WTC11 (cell line): Measurements from ENCODE around the gene RNF212. TPM values are rescaled to one million over a fixed set of nuclear protein-coding genes. Genes with fewer than 3 reads are reported as not detected.

ENCODE experiments used
- ATAC-seq: fragments of 200-7000 bp; cut with Tn5 transposase; 2 replicates; pipeline ENCODE4 v1.10.0; 2021; ENCODE audit warnings: mild to moderate bottlenecking, moderate library complexity
- CTCF ChIA-PET: fragments of 300-600 bp; sonication (Branson Sonifier 250); formaldehyde crosslinking; loops from one replicate; lab custom pipeline; 2021; ENCODE audit warnings: antibody characterized with exemption; lab: Charles Lee
- POLR2A ChIA-PET: fragments of 350-600 bp; sonication (Branson Sonifier 250); formaldehyde crosslinking; loops from one replicate; lab custom pipeline; 2021; ENCODE audit warnings: antibody characterized with exemption; lab: Charles Lee
- DNase-seq: peaks from one replicate; pipeline ENCODE4 v3.0.0; 2021; ENCODE audit warnings: low spot score
- H3K27ac Mint-ChIP-seq: 2 replicates; pipeline ENCODE4 v1.8.0; 2021; ENCODE audit warnings: mixed read lengths
- H3K27me3 Mint-ChIP-seq: 2 replicates; pipeline ENCODE4 v1.8.0; 2021; ENCODE audit warnings: low read depth, mild to moderate bottlenecking, moderate library complexity, mixed read lengths
- H3K36me3 Mint-ChIP-seq: 2 replicates; pipeline ENCODE4 v1.8.0; 2021; ENCODE audit warnings: mixed read lengths
- H3K4me1 Mint-ChIP-seq: 2 replicates; pipeline ENCODE4 v1.8.0; 2022; ENCODE audit warnings: mixed read lengths
- H3K4me3 Mint-ChIP-seq: 2 replicates; pipeline ENCODE4 v1.8.0; 2021; ENCODE audit warnings: mild to moderate bottlenecking, moderate library complexity, mixed read lengths
- H3K9me3 Mint-ChIP-seq: 2 replicates; pipeline ENCODE4 v1.8.0; 2021; ENCODE audit warnings: mixed read lengths
- GRHL2 ChIP-seq: fragments of 250-450 bp; sonication (Bioruptor Pico); IDR thresholded peaks from 2 replicates; pipeline ENCODE4 v1.8.0; 2022; ENCODE audit warnings: mild to moderate bottlenecking, moderate library complexity; ENCODE audit not compliant: insufficient replicate concordance, severe bottlenecking
- KAT7 ChIP-seq: sonication (generic); formaldehyde crosslinking; IDR thresholded peaks from 2 replicates; pipeline ENCODE4 v1.8.1; 2023; ENCODE audit warnings: missing genetic modification reagents, mild to moderate bottlenecking, borderline replicate concordance
- NFE2L1 ChIP-seq: sonication (generic); formaldehyde crosslinking; IDR thresholded peaks from 2 replicates; pipeline ENCODE4 v1.8.1; 2023; ENCODE audit warnings: missing genetic modification reagents
- NR2C2 ChIP-seq: sonication (generic); formaldehyde crosslinking; IDR thresholded peaks from 2 replicates; pipeline ENCODE4 v1.8.0; 2022; ENCODE audit warnings: mild to moderate bottlenecking, missing genetic modification reagents
- PRRX2 ChIP-seq: fragments of 250-450 bp; sonication (Bioruptor Pico); IDR thresholded peaks from 2 replicates; pipeline ENCODE4 v1.8.0; 2021; ENCODE audit warnings: mild to moderate bottlenecking
- SMAD4 ChIP-seq: sonication (generic); formaldehyde crosslinking; IDR thresholded peaks from 2 replicates; pipeline ENCODE4 v1.8.0; 2022; ENCODE audit warnings: mild to moderate bottlenecking, missing genetic modification reagents
- TP53 ChIP-seq: sonication (generic); formaldehyde crosslinking; IDR thresholded peaks from 2 replicates; pipeline ENCODE4 v1.8.1; 2023; ENCODE audit warnings: mild to moderate bottlenecking, missing genetic modification reagents
- total RNA-seq: library from RNA; stranded (reverse); gene quantifications from 3 replicates; pipeline ENCODE4 v1.2.3, GENCODE V29; 2021
- TF ChIP-seq, protein P1 (sequence below): sonication (generic); formaldehyde crosslinking; conservative IDR thresholded peaks from 2 replicates; pipeline ENCODE4 v1.8.1; 2022; ENCODE audit warnings: mild to moderate bottlenecking, missing genetic modification reagents
- TF ChIP-seq, protein P2 (sequence below): sonication (generic); formaldehyde crosslinking; IDR thresholded peaks from 2 replicates; pipeline ENCODE4 v1.8.0; 2022; ENCODE audit warnings: missing genetic modification reagents
- TF ChIP-seq, protein P3 (sequence below): sonication (generic); formaldehyde crosslinking; IDR thresholded peaks from 2 replicates; pipeline ENCODE4 v1.8.0; 2023; ENCODE audit warnings: missing genetic modification reagents
- TF ChIP-seq, protein P4 (sequence below): sonication (generic); formaldehyde crosslinking; IDR thresholded peaks from 2 replicates; pipeline ENCODE4 v1.8.1; 2023; ENCODE audit warnings: mild to moderate bottlenecking, missing genetic modification reagents, moderate library complexity
- TF ChIP-seq, protein P5 (sequence below): sonication (generic); formaldehyde crosslinking; IDR thresholded peaks from 2 replicates; pipeline ENCODE4 v1.8.1; 2023; ENCODE audit warnings: mild to moderate bottlenecking, missing genetic modification reagents
- TF ChIP-seq, protein P6 (sequence below): fragments of 250-450 bp; sonication (Bioruptor Pico); IDR thresholded peaks from 2 replicates; pipeline ENCODE4 v2.1.2; 2022; ENCODE audit warnings: mild to moderate bottlenecking, moderate library complexity

Gene RNF212
- total RNA-seq, 1 experiment from 2014 or later = 1.0 TPM

DNA sequence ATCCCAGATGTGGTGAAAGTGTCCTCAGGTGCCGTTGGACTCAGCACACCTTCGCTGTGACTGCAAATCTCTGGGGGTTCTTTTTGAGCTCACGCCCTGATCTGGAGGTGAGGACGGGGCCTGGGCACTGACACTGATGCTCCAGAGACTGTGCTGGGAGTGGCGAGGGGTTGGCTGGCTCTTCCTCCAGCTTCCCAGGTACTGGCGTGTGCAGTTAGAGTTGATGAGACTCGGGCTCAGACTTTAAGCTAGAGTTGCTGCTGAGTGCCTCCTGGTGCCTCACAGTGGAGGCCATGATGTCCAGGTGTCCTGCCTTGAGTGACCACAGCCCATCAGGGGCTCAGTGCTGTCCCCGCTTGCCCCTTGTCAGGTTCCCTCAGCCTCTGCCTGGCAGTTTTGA is 42.7 kb upstream of the RNF212 start:
- Mint-ChIP-seq H3K4me1 (no peaks in the 10 kb centered on the region), H3K9me3 (peaks cover 21% of the 10 kb centered on the region), H3K27ac (no peak overlapping the region), H3K4me3 (no peak overlapping the region), H3K36me3 (peaks cover 6% of the 10 kb centered on the region; the same call in 1 of the 2 replicates), H3K27me3 (peaks cover 33% of the 10 kb centered on the region)
- CTCF ChIA-PET = interaction anchor here (1.4 kb wide), 1 partner anchor 112 kb away, joined by 5 read pairs; no protein-coding TSS in a partner anchor
- ATAC-seq = no peak
- POLR2A ChIA-PET = no interaction called here
- TF ChIP-seq SMAD4 (no peak), NFE2L1 (CRISPR knock-in tag) (no peak)
- TF ChIP-seq, protein P1, sequence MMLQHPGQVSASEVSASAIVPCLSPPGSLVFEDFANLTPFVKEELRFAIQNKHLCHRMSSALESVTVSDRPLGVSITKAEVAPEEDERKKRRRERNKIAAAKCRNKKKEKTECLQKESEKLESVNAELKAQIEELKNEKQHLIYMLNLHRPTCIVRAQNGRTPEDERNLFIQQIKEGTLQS (CRISPR knock-in tag) = no peak
- DNase-seq = no peak

DNA sequence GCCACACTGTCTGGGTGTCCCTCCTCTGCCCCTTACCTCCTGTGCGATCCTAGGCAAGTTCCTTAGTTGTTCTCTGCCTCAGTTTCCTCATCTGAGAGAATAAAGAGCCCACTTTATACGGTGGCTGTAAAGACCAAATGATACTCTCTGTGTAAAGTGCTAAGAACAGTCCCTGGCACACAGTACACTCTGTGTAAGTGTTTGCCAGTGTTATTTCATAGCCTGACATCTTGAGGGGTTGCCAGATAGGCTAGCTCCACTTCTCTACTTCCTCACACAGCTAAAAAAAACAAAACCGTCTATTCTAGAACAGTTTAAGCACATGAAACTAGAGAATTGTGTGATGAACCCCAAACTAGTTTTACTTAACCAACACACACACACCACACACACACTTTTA is 42.0 kb upstream of the RNF212 start:
- peaks cover 6% of the 10 kb centered on the region; the same call in 1 of the 2 replicates for H3K36me3 Mint-ChIP-seq
- peaks cover 33% of the 10 kb centered on the region for H3K27me3 Mint-ChIP-seq
- no peak overlapping the region for H3K4me3 Mint-ChIP-seq
- DNase-seq (no peak), ATAC-seq (no peak)
- ChIA-PET POLR2A (no interaction called here), CTCF (no interaction called here)
- H3K4me1 Mint-ChIP-seq = no peaks in the 10 kb centered on the region
- TF ChIP-seq, protein P2, sequence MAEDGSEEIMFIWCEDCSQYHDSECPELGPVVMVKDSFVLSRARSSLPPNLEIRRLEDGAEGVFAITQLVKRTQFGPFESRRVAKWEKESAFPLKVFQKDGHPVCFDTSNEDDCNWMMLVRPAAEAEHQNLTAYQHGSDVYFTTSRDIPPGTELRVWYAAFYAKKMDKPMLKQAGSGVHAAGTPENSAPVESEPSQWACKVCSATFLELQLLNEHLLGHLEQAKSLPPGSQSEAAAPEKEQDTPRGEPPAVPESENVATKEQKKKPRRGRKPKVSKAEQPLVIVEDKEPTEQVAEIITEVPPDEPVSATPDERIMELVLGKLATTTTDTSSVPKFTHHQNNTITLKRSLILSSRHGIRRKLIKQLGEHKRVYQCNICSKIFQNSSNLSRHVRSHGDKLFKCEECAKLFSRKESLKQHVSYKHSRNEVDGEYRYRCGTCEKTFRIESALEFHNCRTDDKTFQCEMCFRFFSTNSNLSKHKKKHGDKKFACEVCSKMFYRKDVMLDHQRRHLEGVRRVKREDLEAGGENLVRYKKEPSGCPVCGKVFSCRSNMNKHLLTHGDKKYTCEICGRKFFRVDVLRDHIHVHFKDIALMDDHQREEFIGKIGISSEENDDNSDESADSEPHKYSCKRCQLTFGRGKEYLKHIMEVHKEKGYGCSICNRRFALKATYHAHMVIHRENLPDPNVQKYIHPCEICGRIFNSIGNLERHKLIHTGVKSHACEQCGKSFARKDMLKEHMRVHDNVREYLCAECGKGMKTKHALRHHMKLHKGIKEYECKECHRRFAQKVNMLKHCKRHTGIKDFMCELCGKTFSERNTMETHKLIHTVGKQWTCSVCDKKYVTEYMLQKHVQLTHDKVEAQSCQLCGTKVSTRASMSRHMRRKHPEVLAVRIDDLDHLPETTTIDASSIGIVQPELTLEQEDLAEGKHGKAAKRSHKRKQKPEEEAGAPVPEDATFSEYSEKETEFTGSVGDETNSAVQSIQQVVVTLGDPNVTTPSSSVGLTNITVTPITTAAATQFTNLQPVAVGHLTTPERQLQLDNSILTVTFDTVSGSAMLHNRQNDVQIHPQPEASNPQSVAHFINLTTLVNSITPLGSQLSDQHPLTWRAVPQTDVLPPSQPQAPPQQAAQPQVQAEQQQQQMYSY (CRISPR knock-in tag) = no peak
- TF ChIP-seq, protein P3, sequence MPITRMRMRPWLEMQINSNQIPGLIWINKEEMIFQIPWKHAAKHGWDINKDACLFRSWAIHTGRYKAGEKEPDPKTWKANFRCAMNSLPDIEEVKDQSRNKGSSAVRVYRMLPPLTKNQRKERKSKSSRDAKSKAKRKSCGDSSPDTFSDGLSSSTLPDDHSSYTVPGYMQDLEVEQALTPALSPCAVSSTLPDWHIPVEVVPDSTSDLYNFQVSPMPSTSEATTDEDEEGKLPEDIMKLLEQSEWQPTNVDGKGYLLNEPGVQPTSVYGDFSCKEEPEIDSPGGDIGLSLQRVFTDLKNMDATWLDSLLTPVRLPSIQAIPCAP (CRISPR knock-in tag) = no peak
- no peak for TF ChIP-seq KAT7 (CRISPR knock-in tag)
- TF ChIP-seq GRHL2 (CRISPR knock-in tag) = no peak
- TF ChIP-seq, protein P4, sequence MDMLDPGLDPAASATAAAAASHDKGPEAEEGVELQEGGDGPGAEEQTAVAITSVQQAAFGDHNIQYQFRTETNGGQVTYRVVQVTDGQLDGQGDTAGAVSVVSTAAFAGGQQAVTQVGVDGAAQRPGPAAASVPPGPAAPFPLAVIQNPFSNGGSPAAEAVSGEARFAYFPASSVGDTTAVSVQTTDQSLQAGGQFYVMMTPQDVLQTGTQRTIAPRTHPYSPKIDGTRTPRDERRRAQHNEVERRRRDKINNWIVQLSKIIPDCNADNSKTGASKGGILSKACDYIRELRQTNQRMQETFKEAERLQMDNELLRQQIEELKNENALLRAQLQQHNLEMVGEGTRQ (CRISPR knock-in tag) = no peak
- TF ChIP-seq, protein P5, sequence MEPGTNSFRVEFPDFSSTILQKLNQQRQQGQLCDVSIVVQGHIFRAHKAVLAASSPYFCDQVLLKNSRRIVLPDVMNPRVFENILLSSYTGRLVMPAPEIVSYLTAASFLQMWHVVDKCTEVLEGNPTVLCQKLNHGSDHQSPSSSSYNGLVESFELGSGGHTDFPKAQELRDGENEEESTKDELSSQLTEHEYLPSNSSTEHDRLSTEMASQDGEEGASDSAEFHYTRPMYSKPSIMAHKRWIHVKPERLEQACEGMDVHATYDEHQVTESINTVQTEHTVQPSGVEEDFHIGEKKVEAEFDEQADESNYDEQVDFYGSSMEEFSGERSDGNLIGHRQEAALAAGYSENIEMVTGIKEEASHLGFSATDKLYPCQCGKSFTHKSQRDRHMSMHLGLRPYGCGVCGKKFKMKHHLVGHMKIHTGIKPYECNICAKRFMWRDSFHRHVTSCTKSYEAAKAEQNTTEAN (CRISPR knock-in tag) = no peak
- TF ChIP-seq, protein P1 (CRISPR knock-in tag) = no peak
- TF ChIP-seq, protein P6, sequence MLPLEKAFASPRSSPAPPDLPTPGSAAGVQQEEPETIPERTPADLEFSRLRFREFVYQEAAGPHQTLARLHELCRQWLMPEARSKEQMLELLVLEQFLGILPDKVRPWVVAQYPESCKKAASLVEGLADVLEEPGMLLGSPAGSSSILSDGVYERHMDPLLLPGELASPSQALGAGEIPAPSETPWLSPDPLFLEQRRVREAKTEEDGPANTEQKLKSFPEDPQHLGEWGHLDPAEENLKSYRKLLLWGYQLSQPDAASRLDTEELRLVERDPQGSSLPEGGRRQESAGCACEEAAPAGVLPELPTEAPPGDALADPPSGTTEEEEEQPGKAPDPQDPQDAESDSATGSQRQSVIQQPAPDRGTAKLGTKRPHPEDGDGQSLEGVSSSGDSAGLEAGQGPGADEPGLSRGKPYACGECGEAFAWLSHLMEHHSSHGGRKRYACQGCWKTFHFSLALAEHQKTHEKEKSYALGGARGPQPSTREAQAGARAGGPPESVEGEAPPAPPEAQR = no peak
- no peak for TF ChIP-seq PRRX2 (CRISPR knock-in tag)
- no peak for TF ChIP-seq NR2C2 (CRISPR knock-in tag)
- no peak for TF ChIP-seq TP53 (CRISPR knock-in tag)
- no peak overlapping the region for H3K27ac Mint-ChIP-seq
- H3K9me3 Mint-ChIP-seq = peaks cover 21% of the 10 kb centered on the region
